GM10248 (cell line): ENCODE results near the gene HMGCR.
"Not testable (repeated sequence)": the region's sequence is repeated elsewhere in the genome, so short reads cannot be mapped to it uniquely, and the experiment has no call there.

Experiments used
- CTCF ChIA-PET: fragments of 300-600 bp; sonication (Branson Sonifier 250); formaldehyde crosslinking; extraction: SDS; loops from one replicate; lab custom pipeline; 2021; ENCODE audit warnings: antibody characterized with exemption; lab: Yijun Ruan, JAX
- POLR2A ChIA-PET: fragments of 350-650 bp; sonication (Branson Sonifier 250); formaldehyde crosslinking; extraction: SDS; loops from one replicate; lab custom pipeline; 2020; ENCODE audit warnings: antibody characterized with exemption; lab: Yijun Ruan, JAX
- DNase-seq: peaks from one replicate; pipeline ENCODE4 v3.0.0; 2012; ENCODE audit errors: extremely low spot score
- TF ChIP-seq, protein P1 (sequence below): IDR thresholded peaks from 2 replicates; pipeline ENCODE4 v1.5.1; 2012; ENCODE audit warnings: mild to moderate bottlenecking, low read depth; ENCODE audit errors: extremely low read depth, missing control alignments, control extremely low read depth

The HMGCR gene

DNA sequence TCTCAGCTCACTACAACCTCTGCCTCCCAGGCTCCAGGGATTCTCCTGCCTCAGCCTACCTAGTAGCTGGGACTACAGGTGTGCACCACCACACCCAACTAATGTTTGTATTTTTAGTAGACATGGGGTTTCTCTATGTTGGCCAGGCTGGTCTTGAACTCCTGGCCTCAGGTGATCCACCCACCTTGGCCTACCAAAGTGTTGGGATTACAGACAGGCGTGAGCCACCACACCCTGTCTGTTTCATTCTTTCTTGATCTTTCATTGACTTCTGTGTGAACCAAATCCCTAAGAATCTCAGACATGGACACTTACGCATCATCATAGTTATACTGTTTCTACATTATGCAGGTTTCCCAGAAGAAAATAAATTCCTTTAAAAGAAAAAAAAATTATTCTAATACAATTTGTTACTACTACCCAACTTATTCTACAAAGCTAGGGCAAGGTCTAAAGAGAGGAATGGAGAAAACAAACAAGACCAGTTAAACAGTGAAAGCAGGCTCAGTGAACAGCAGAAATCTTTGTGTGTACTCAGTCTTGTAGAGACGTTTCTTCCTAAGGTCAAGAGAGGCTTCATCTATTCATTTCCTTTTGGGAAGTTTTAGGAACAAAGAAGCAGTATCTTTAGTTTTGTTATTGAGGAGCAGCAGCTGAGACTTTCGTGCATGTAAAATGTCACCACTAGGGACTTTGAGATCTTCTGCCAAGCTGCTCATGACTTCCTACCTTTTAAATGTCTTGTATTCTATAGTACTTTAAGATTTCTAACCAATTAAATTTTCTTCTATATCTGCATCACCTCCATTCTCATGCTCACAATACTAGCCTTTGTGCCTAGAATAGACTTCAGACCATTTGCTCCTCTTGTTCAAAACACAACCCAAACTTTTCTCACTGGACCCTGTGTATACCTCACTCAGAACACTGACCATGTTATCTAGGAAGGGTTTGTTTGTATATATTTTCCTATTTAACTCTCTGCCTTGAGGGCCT lies 5.6 kb upstream of the HMGCR start:
- no peak for DNase-seq
- TF ChIP-seq, protein P1, sequence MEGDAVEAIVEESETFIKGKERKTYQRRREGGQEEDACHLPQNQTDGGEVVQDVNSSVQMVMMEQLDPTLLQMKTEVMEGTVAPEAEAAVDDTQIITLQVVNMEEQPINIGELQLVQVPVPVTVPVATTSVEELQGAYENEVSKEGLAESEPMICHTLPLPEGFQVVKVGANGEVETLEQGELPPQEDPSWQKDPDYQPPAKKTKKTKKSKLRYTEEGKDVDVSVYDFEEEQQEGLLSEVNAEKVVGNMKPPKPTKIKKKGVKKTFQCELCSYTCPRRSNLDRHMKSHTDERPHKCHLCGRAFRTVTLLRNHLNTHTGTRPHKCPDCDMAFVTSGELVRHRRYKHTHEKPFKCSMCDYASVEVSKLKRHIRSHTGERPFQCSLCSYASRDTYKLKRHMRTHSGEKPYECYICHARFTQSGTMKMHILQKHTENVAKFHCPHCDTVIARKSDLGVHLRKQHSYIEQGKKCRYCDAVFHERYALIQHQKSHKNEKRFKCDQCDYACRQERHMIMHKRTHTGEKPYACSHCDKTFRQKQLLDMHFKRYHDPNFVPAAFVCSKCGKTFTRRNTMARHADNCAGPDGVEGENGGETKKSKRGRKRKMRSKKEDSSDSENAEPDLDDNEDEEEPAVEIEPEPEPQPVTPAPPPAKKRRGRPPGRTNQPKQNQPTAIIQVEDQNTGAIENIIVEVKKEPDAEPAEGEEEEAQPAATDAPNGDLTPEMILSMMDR, result no peak
- POLR2A ChIA-PET, result no interaction called here
- CTCF ChIA-PET, result interaction anchor here (0.7 to 3.7 kb wide), 5 partner anchors 10 to 244 kb away, joined by 3 to 12 read pairs (median 3); partner anchors contain the start of gene ANKRD31

DNA sequence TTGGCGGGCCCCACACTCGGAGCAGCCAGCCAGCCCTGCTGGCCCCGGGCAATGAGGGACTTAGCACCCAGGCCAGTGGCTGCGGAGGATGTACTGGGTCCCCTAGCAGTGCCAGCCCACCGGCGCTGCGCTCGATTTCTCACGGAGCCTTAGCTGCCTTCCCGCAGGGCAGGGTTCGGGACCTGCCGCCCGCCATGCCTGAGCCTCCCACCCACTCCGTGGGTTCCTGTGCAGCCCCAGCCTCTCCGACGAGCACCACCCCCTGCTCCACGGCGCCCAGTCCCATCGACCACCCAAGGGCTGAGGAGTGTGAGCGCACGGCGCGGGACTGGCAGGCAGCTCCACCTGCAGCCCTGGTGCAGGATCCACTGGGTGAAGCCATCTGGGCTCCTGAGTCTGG lies 3.3 kb upstream of the HMGCR start:
- POLR2A ChIA-PET, CTCF ChIA-PET, DNase-seq: not testable (repeated sequence)

DNA sequence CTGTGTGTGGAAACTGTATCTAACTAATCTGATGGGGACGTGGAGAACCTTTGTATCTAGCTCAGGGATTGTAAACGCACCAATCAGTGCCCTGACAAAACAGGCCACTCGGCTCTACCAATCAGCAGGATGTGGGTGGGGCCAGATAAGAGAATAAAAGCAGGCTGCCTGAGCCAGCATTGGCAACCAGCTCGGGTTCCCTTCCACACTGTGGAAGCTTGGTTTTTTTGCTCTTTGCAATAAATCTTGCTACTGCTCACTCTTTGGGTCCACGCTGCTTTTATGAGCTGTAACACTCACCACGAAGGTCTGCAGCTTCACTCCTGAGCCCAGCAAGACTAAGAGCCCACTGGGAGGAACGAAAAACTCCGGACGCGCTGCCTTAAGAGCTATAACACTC lies 2.6 kb upstream of the HMGCR start:
- DNase-seq, POLR2A ChIA-PET, CTCF ChIA-PET: not testable (repeated sequence)

DNA sequence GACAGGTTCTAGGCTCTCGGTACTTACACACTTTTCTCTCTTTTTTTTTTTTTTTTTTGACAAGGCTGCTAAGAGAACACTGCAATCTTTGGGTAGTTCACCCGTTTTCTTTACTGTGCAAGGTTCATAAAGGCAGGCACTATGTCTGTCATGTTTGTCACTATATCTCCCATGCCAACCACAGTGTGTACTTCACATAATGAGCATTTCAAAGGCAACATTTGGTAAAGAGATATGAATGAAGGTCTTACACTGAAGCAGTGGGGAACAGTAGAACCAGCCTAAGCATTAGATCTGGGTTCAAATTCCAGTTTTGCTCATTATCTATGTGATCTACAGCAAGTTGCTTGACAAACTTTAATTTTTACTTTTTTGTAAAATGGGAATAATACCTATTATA lies 1.5 kb upstream of the HMGCR start:
- TF ChIP-seq, protein P1, result no peak
- no peak for DNase-seq
- POLR2A ChIA-PET, result no interaction called here
- CTCF ChIA-PET, result no interaction called here

DNA sequence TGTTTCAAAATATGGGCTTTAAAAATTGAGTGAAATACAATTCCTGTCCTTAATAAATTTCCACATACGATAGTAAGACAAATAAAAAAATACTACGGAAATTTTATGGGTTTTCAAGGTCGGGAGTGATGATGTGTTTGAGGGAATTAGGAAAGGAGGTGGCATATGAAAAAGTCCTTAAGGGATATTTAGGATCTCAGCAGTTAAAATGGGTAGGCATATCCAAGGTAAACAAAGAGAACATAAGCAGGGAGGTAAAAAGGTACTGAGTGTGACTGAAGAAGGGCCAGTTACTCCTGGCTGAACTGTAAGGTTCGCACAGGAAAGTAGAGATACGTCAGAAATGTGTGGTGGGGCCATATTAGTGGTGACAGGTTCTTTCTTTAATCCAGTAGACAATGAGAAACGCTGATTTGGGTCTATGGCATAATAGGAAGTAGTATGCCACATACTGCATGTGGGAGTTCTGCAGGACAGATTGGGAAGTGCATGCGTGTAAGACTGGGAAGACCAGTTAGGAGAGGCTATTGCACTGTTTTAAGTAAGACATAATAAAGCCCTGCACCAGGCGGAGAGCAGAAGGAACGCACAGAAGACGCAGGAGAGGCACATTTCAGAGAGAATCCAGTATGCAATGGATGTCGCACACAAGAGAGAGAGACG lies 937 bp upstream of the HMGCR start:
- DNase-seq, result peak; percentile 26
- CTCF ChIA-PET, result interaction anchor here (1.0 to 2.2 kb wide), 7 partner anchors 9 to 345 kb away, joined by 3 to 19 read pairs (median 5); partner anchors contain the start of gene ANKRD31
- POLR2A ChIA-PET, result interaction anchor here (0.6 to 1.1 kb wide), 3 partner anchors 8 to 333 kb away, joined by 3 to 12 read pairs (median 3); no protein-coding TSS in a partner anchor
- TF ChIP-seq, protein P1, result no peak

DNA sequence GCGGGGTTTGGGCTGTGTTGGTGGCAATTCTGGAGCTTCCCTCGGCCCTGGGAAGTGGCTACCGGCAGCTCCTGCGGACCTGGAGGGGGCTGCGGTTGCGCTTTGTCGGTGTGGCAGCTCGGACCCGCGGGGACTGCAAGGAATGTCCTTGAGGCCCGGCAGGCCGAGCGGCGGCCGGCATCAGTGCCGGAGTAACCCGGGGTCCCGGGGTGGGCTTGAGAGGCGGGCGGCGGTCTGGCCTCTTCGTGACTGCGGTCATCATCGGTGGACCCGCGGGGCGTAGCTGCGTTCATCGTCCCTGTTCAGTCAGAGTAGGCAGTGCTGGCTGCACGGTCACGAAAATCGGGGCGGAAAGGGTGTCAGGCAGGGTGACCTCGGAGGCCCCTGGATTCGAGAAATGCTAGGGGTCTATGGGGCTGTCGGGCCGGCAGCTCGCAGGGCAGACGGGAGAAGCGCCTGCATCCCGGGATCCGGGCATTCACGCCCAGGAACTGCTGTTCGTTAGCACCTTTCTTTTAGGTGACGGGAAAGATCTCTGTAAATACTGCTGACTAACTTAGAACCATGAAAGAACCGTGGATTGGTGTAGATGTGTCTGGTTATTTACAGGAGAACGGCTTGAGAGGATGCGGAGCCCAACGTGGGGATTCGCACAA lies 474 bp downstream of the HMGCR start:
- ChIA-PET CTCF (interaction anchor here (0.8 to 2.2 kb wide), 10 partner anchors 8 to 344 kb away, joined by 3 to 19 read pairs (median 4); partner anchors contain the start of gene ANKRD31), POLR2A (interaction anchor here (0.7 to 1.5 kb wide), 7 partner anchors 12 to 332 kb away, joined by 3 to 12 read pairs (median 4); no protein-coding TSS in a partner anchor)
- TF ChIP-seq, protein P1, result no peak
- DNase-seq, result no peak

DNA sequence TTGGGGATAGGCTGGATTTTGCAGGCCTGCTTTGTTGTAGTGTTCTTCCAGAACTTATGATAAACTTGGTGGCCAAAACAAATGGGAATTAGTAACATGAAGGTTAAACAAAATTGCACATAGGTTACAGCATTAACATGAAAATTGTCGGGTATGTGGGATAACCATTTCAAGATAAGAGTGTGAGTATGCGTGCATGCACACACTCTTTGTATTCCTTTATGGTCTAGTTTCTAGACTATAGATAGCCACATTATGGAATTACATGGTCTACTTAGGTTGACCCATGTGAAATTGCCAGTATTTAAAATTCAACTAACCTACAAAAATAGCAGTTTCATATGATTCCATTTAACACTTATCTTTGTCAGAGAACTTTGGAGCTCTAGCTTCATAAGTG lies 1.4 kb downstream of the HMGCR start:
- DNase-seq, result no peak
- POLR2A ChIA-PET, result no interaction called here
- TF ChIP-seq, protein P1, result no peak
- CTCF ChIA-PET, result interaction anchor here (2.2 kb wide), 1 partner anchor 343 kb away, joined by 9 read pairs; no protein-coding TSS in a partner anchor
